SU-DHL-6 (cell line): Measurements from ENCODE around the gene CD180.

ENCODE experiments used
- H2AFZ ChIP-seq: fragments of 200-600 bp; sonication (generic); 2 replicates; pipeline ENCODE4 v1.6.1; 2014; ENCODE audit warnings: low read depth, mild to moderate bottlenecking, moderate library complexity, mixed read lengths, antibody characterized with exemption, low read length; ENCODE audit not compliant: severe bottlenecking
- H3F3A ChIP-seq: fragments of 200-600 bp; shearing (Covaris generic); 2 replicates; pipeline ENCODE4 v1.6.0; 2016; ENCODE audit warnings: antibody characterized with exemption, mild to moderate bottlenecking; ENCODE audit not compliant: insufficient read depth
- H3K27ac ChIP-seq: fragments of 200-600 bp; sonication (generic); 2 replicates; pipeline ENCODE4 v1.5.1; 2016; ENCODE audit warnings: low read depth, mild to moderate bottlenecking, low read length, moderate library complexity, mixed read lengths
- H3K27me3 ChIP-seq: fragments of 200-600 bp; sonication (generic), shearing (Covaris generic); 2 replicates; pipeline ENCODE4 v1.6.0; 2014; ENCODE audit warnings: mild to moderate bottlenecking, low read length
- H3K36me3 ChIP-seq: fragments of 200-600 bp; sonication (generic); 2 replicates; pipeline ENCODE4 v1.6.1; 2014; ENCODE audit warnings: mild to moderate bottlenecking, low read length, mixed read lengths
- H3K4me2 ChIP-seq: fragments of 300-600, 200-600 bp; shearing (Covaris generic), sonication (generic); 2 replicates; pipeline ENCODE4 v1.6.0; 2014; ENCODE audit warnings: low read length, low read depth, mild to moderate bottlenecking; ENCODE audit not compliant: poor library complexity, severe bottlenecking
- H3K4me3 ChIP-seq: fragments of 200-600 bp; sonication (generic); 2 replicates; pipeline ENCODE4 v1.5.1; 2014; ENCODE audit warnings: antibody characterized with exemption, low read length, mild to moderate bottlenecking, mixed read lengths; ENCODE audit not compliant: insufficient read depth, poor library complexity, severe bottlenecking
- H3K79me2 ChIP-seq: fragments of 200-600 bp; sonication (generic); 2 replicates; pipeline ENCODE4 v1.6.1; 2014; ENCODE audit warnings: mild to moderate bottlenecking, low read length, moderate library complexity; ENCODE audit not compliant: insufficient read depth
- H3K9ac ChIP-seq: fragments of 200-600 bp; sonication (generic); 2 replicates; pipeline ENCODE4 v1.7.0; 2014; ENCODE audit warnings: mild to moderate bottlenecking, low read length
- H3K9me2 ChIP-seq: fragments of 200-600 bp; sonication (generic); replicated peaks from 2 replicates; pipeline ENCODE4 v1.6.1; 2014; ENCODE audit warnings: low read length; ENCODE audit not compliant: insufficient read depth
- H3K9me3 ChIP-seq: fragments of 200-600 bp; sonication (generic); 2 replicates; pipeline ENCODE4 v1.6.1; 2014; ENCODE audit warnings: low read length, mixed read lengths; ENCODE audit not compliant: insufficient read depth
- H4K20me1 ChIP-seq: fragments of 200-600 bp; sonication (generic); 2 replicates; pipeline ENCODE4 v1.6.1; 2014; ENCODE audit warnings: low read depth, mild to moderate bottlenecking, antibody characterized with exemption, low read length, moderate library complexity, mixed read lengths
- CTCF ChIP-seq: fragments of 200-600 bp; sonication (generic); IDR thresholded peaks from one replicate; pipeline ENCODE4 v1.5.1; 2017; ENCODE audit warnings: antibody characterized with exemption, mild to moderate bottlenecking, low read length, moderate library complexity; ENCODE audit not compliant: insufficient read depth, poor library complexity, severe bottlenecking
- EZH2phosphoT487 ChIP-seq: fragments of 200-600 bp; sonication (generic), shearing (Covaris generic); conservative IDR thresholded peaks from 2 replicates; pipeline ENCODE4 v1.6.1; 2018; ENCODE audit warnings: mild to moderate bottlenecking, antibody characterized with exemption, low read length, moderate library complexity, mixed read lengths

The CD180 gene

GRCh38 chr5:67147760-67148159 lies 48.8 kb downstream of the CD180 start:
- Histone ChIP-seq H2AFZ (no peak overlapping the region), H3K4me3 (no peak overlapping the region), H3K9me3 (no peaks in the 10 kb centered on the region), H3F3A (no peaks in the 10 kb centered on the region), H3K9me2 (no peaks in the 10 kb centered on the region), H4K20me1 (no peaks in the 10 kb centered on the region), H3K27ac (no peak overlapping the region), H3K79me2 (no peaks in the 10 kb centered on the region), H3K27me3 (no peaks in the 10 kb centered on the region), H3K36me3 (no peaks in the 10 kb centered on the region), H3K9ac (no peak overlapping the region), H3K4me2 (no peak overlapping the region)
- TF ChIP-seq CTCF (no peak), EZH2phosphoT487 (no peak)

DNA sequence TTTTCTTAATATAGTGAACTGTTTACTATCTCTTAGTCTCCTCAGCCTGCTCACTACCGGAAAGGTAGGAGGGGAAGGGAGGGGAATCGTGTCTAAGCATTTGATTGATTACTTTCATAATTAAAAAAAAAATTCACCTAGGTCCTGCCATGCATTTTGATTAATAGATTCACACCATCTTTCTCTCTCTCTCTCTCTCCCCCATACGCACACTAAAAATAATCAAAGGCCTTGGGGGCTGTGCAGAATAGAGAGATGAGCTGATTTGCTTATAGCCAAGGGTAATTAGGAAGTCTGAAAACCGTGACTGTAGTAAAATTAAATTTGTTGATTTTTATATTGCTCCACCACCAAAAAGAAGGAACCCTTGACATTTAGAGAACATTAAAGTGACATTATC lies 49.6 kb downstream of the CD180 start:
- Histone ChIP-seq H3K27me3 (no peaks in the 10 kb centered on the region), H2AFZ (no peak overlapping the region), H3K9me3 (no peaks in the 10 kb centered on the region), H3K9ac (no peak overlapping the region), H3F3A (no peaks in the 10 kb centered on the region), H3K36me3 (no peaks in the 10 kb centered on the region), H4K20me1 (no peaks in the 10 kb centered on the region), H3K27ac (no peak overlapping the region), H3K4me2 (no peak overlapping the region), H3K4me3 (no peak overlapping the region), H3K9me2 (no peaks in the 10 kb centered on the region), H3K79me2 (no peaks in the 10 kb centered on the region)
- TF ChIP-seq EZH2phosphoT487: no peak
- TF ChIP-seq CTCF: no peak

GRCh38 chr5:67146574-67146973 lies 50.0 kb downstream of the CD180 start:
- H3K79me2 ChIP-seq: no peaks in the 10 kb centered on the region
- H3K27ac ChIP-seq: no peak overlapping the region
- no peaks in the 10 kb centered on the region for H3K9me2 ChIP-seq
- no peaks in the 10 kb centered on the region for H4K20me1 ChIP-seq
- H3K4me3 ChIP-seq: no peak overlapping the region
- no peaks in the 10 kb centered on the region for H3K27me3 ChIP-seq
- H3K9me3 ChIP-seq: no peaks in the 10 kb centered on the region
- H3K36me3 ChIP-seq: no peaks in the 10 kb centered on the region
- no peak overlapping the region for H2AFZ ChIP-seq
- H3K4me2 ChIP-seq: no peak overlapping the region
- H3F3A ChIP-seq: no peaks in the 10 kb centered on the region
- H3K9ac ChIP-seq: no peak overlapping the region
- TF ChIP-seq EZH2phosphoT487: no peak
- no peak for TF ChIP-seq CTCF

GRCh38 chr5:67144183-67144639 lies 52.4 kb downstream of the CD180 start:
- Histone ChIP-seq H3K9me3 (no peaks in the 10 kb centered on the region), H3K4me3 (no peak overlapping the region), H3K27me3 (no peaks in the 10 kb centered on the region), H4K20me1 (no peaks in the 10 kb centered on the region), H3K4me2 (no peak overlapping the region), H3K9me2 (no peaks in the 10 kb centered on the region), H2AFZ (no peak overlapping the region), H3F3A (no peaks in the 10 kb centered on the region), H3K9ac (no peak overlapping the region), H3K36me3 (no peaks in the 10 kb centered on the region), H3K27ac (no peak overlapping the region), H3K79me2 (no peaks in the 10 kb centered on the region)
- no peak for TF ChIP-seq EZH2phosphoT487
- TF ChIP-seq CTCF: no peak
